ENCODE data around the gene GPR15LG.

- TF ChIP-seq, protein P1, sequence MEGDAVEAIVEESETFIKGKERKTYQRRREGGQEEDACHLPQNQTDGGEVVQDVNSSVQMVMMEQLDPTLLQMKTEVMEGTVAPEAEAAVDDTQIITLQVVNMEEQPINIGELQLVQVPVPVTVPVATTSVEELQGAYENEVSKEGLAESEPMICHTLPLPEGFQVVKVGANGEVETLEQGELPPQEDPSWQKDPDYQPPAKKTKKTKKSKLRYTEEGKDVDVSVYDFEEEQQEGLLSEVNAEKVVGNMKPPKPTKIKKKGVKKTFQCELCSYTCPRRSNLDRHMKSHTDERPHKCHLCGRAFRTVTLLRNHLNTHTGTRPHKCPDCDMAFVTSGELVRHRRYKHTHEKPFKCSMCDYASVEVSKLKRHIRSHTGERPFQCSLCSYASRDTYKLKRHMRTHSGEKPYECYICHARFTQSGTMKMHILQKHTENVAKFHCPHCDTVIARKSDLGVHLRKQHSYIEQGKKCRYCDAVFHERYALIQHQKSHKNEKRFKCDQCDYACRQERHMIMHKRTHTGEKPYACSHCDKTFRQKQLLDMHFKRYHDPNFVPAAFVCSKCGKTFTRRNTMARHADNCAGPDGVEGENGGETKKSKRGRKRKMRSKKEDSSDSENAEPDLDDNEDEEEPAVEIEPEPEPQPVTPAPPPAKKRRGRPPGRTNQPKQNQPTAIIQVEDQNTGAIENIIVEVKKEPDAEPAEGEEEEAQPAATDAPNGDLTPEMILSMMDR (IDR thresholded peaks at IDR 0.05): peak in 1 of 5 experiments; percentile 12
- no peak for TF ChIP-seq POLR2A (IDR thresholded peaks at IDR 0.05)
- TF ChIP-seq EP300 (IDR thresholded peaks at IDR 0.05; ENCODE audit: low read depth): no peak
- TF ChIP-seq POLR2AphosphoS5 (IDR thresholded peaks at IDR 0.05): no peak
These were observed 28.7 kb downstream of the GPR15LG start for GRCh38 chr10:84202349-84202748.
